NOMO-1 treated with DMSO at 0.1 percent for 48 hours (cell line): ENCODE results near the gene ATP6V0E1.
"Not testable (repeated sequence)": the region's sequence is repeated elsewhere in the genome, so short reads cannot be mapped to it uniquely, and the experiment has no call there.

Experiments
- DNase-seq: peaks from one replicate; lab custom pipeline; 2025; ENCODE audit not compliant: unreplicated experiment; lab: John Stamatoyannopoulos, UW

ATP6V0E1 gene

GRCh38 chr5:173069671-173070070 is 86.1 kb downstream of the ATP6V0E1 start:
- peak; percentile 16 for DNase-seq

GRCh38 chr5:173075137-173075843 is 91.7 kb downstream of the ATP6V0E1 start:
- no peak for DNase-seq

- no peak for DNase-seq
Observed at GRCh38 chr5:173075970-173076369, 92.4 kb downstream of the ATP6V0E1 start.

- DNase-seq, result not testable (repeated sequence)
Observed at GRCh38 chr5:173076471-173076870, 92.9 kb downstream of the ATP6V0E1 start.

- no peak for DNase-seq
Observed at GRCh38 chr5:173078878-173079277, 95.3 kb downstream of the ATP6V0E1 start.
